GM12892 (cell line): Measurements from ENCODE around the gene SLC27A4.

ENCODE experiments used
- POLR2A ChIP-seq: IDR thresholded peaks from 2 replicates; pipeline ENCODE4 v1.6.1; 2011; ENCODE audit warnings: low read depth, low read length, control low read depth
- POLR2AphosphoS5 ChIP-seq: IDR thresholded peaks from 2 replicates; pipeline ENCODE4 v1.6.1; 2011; ENCODE audit warnings: low read depth, low read length, control low read depth
- TAF1 ChIP-seq: IDR thresholded peaks from 2 replicates; pipeline ENCODE4 v1.6.1; 2011; ENCODE audit warnings: low read depth, mild to moderate bottlenecking, control low read depth, low read length, borderline replicate concordance

DNA sequence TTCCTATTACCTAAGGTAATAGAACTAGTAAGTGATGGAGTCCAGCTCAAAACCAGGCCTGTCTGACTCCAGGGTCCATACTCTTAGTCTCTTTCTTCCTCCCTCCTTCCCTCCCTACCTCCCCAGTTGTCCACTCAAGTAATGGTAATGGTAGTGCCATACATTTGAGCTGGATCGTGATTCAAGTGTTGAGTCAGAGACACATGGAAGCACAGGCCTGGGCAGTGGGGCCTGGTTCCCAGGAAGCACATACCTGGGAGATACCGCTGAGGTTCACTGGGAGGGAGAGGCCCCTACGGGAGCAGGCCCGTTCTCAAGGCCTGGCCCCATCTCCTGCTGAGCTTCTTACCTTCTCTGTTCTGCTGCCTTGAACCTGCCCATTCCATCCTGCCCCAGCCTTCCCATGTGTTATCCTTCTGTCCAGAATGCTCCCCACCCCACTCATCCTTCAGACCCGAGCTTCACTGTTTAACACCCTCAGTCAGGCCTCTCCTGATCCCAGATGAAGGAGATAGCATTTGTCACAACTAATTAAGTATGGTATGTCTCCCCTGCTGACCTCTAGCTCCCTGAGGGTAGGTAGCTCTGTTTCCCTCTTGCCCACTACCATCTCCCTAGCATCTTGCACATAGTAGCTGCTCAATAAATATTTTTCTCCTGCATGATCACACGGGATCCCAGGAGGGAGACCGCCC is 44.6 kb downstream of the SLC27A4 start:
- TF ChIP-seq POLR2A (no peak), POLR2AphosphoS5 (no peak), TAF1 (no peak)
